ENCODE data around the gene KCNT2.

- no peak for TF ChIP-seq CTCF (conservative IDR thresholded peaks at IDR 0.05; ENCODE audit: low read length)
- TF ChIP-seq EZH2phosphoT487 (IDR thresholded peaks at IDR 0.05; ENCODE audit: borderline replicate concordance, low read depth, low read length): no peak
Observed at GRCh38 chr1:196302981-196303380, 305.3 kb downstream of the KCNT2 start.
